Hypothalamus (tissue), 51 donors: Measurements from ENCODE around the gene GSTM4.

Experiments used
- DNase-seq, 51 donors: peaks; one replicate each; lab custom pipeline; 2025; lab: John Stamatoyannopoulos, UW

GSTM4 gene

GRCh38 chr1:109655615-109656519, at the start of gene GSTM4:
GSTM4 (plus strand) TSS chr1:109656099; CDS start chr1:109656390, 291 bp downstream.
- peak in 49 of 51 donors; percentile 17 to 85 (median 64) for DNase-seq

GRCh38 chr1:109609881-109610280, 46.0 kb upstream of the GSTM4 start:
- DNase-seq: no peak

GRCh38 chr1:109610609-109611307, 45.1 kb upstream of the GSTM4 start:
- DNase-seq: no peak

GRCh38 chr1:109611308-109611990, 44.5 kb upstream of the GSTM4 start:
- DNase-seq: no peak

GRCh38 chr1:109613361-109614147, 42.3 kb upstream of the GSTM4 start:
- DNase-seq: no peak

GRCh38 chr1:109615879-109616278, 40.0 kb upstream of the GSTM4 start:
- DNase-seq: peak in 3 of 51 donors; percentile 16 to 33 (median 24)

GRCh38 chr1:109616391-109616790, 39.5 kb upstream of the GSTM4 start:
- DNase-seq: no peak

GRCh38 chr1:109617291-109617801, 38.6 kb upstream of the GSTM4 start:
- DNase-seq: no peak

- DNase-seq: no peak
Measured at GRCh38 chr1:109618661-109619575, 37.0 kb upstream of the GSTM4 start.

GRCh38 chr1:109619576-109620400, 36.1 kb upstream of the GSTM4 start, which contains the start of the genes AMPD2 and GNAT2:
AMPD2 (plus strand) TSS chr1:109619837; CDS start chr1:109621176, 1,339 bp downstream.
GNAT2 (minus strand) TSS chr1:109619616; CDS start chr1:109612870, 6,746 bp downstream.
- DNase-seq: peak in 30 of 51 donors; percentile 17 to 74 (median 47)

GRCh38 chr1:109620401-109620791, 35.5 kb upstream of the GSTM4 start:
- DNase-seq: peak in 12 of 51 donors; percentile 25 to 70 (median 50)

GRCh38 chr1:109620841-109621286, 35.0 kb upstream of the GSTM4 start:
- peak in 49 of 51 donors; percentile 40 to 93 (median 83) for DNase-seq

GRCh38 chr1:109621379-109622136, 34.3 kb upstream of the GSTM4 start:
- peak in 1 of 51 donors; percentile 65 for DNase-seq

- no peak for DNase-seq
Measured at GRCh38 chr1:109622137-109622892, 33.6 kb upstream of the GSTM4 start.

GRCh38 chr1:109622895-109623294, 33.0 kb upstream of the GSTM4 start:
- no peak for DNase-seq

GRCh38 chr1:109623601-109624161, 32.2 kb upstream of the GSTM4 start:
- DNase-seq: peak in 28 of 51 donors; percentile 17 to 66 (median 44)
